Endothelial cell of umbilical vein (primary cell): Measurements from ENCODE around the gene HSDL2. TPM values are rescaled to one million over a fixed set of nuclear protein-coding genes. Genes with fewer than 3 reads are reported as not detected.

Source experiments
- BruUV-seq: library from RNA; stranded (reverse); fragments of 400-500 nt; replicated peaks from 2 replicates; lab custom pipeline; 2021; lab: Mats Ljungman, UMichigan
- CTCF ChIA-PET: fragments of 300-600, 350-600 bp; sonication (Branson Sonifier 250); formaldehyde crosslinking; loops from one replicate; lab custom pipeline; 2021; ENCODE audit warnings: antibody characterized with exemption, inconsistent platforms; lab: Charles Lee
- POLR2A ChIA-PET: fragments of 300-600, 350-600 bp; sonication (Branson Sonifier 250); formaldehyde crosslinking; loops from one replicate; lab custom pipeline; 2021; ENCODE audit warnings: antibody characterized with exemption, inconsistent platforms; lab: Charles Lee
- DNase-seq: peaks from one replicate; pipeline ENCODE4 v3.0.0-alpha.2; 2011; ENCODE audit warnings: low read depth, low spot score
- FAIRE-seq: peaks from 2 replicates; lab custom pipeline; 2011; peaks lifted over from hg19 to GRCh38; lab: Jason Lieb, UNC
- H2AFZ ChIP-seq: 2 replicates; pipeline ENCODE4 v1.6.0; 2012; ENCODE audit warnings: low read depth, low read length, control low read depth, inconsistent platforms
- H3K27ac ChIP-seq: 2 replicates; pipeline ENCODE4 v1.5.1; 2011; ENCODE audit warnings: low read depth, mild to moderate bottlenecking, control low read depth, low read length, moderate library complexity; ENCODE audit not compliant: insufficient read depth
- H3K27me3 ChIP-seq, 2 experiments: 2 replicates each; pipeline versions ENCODE4 v1.6.0 to v1.6.1; 2011; ENCODE audit warnings: low read length in 2 of 2, mixed read lengths in 1 of 2; ENCODE audit not compliant: control insufficient read depth in 2 of 2, insufficient read depth in 2 of 2
- H3K36me3 ChIP-seq, 2 experiments: 2 replicates in 1 of 2; 3 replicates in 1 of 2; pipeline ENCODE4 v1.5.1; 2011; ENCODE audit warnings: low read length in 2 of 2, mild to moderate bottlenecking in 1 of 2, moderate library complexity in 1 of 2; ENCODE audit not compliant: control insufficient read depth in 2 of 2, insufficient read depth in 2 of 2; ENCODE audit errors: extremely low read depth in 1 of 2
- H3K4me1 ChIP-seq: 3 replicates; pipeline ENCODE4 v1.5.1; 2011; ENCODE audit warnings: mild to moderate bottlenecking, low read length; ENCODE audit not compliant: control insufficient read depth, insufficient read depth; ENCODE audit errors: extremely low read depth
- H3K4me2 ChIP-seq: 2 replicates; pipeline ENCODE4 v1.6.1; 2011; ENCODE audit warnings: low read length, control low read depth, mixed read lengths; ENCODE audit not compliant: insufficient read depth
- H3K4me3 ChIP-seq, 3 experiments: fragments of 200-600 bp in 1 of 3; sonication (generic), shearing (Covaris generic) in 1 of 3; replicated peaks in 1 of 3; 2 replicates each; pipeline ENCODE4 v1.5.1; 2011 to 2016; ENCODE audit warnings: control low read depth in 3 of 3, low read length in 3 of 3, mild to moderate bottlenecking in 2 of 3, inconsistent platforms in 1 of 3, low read depth in 1 of 3, moderate library complexity in 1 of 3; ENCODE audit not compliant: insufficient read depth in 1 of 3
- H3K79me2 ChIP-seq: 2 replicates; pipeline ENCODE4 v1.6.0; 2012; ENCODE audit warnings: low read length, inconsistent platforms; ENCODE audit not compliant: control insufficient read depth, insufficient read depth
- H3K9ac ChIP-seq: replicated peaks from 2 replicates; pipeline ENCODE3; 2011; ENCODE audit warnings: low read length, control low read depth; ENCODE audit not compliant: insufficient read depth; ENCODE audit errors: extremely low read depth
- H3K9me1 ChIP-seq: replicated peaks from 3 replicates; pipeline ENCODE4 v1.6.0; 2011; ENCODE audit warnings: mild to moderate bottlenecking, low read length; ENCODE audit not compliant: control insufficient read depth, insufficient read depth; ENCODE audit errors: extremely low read depth
- H3K9me3 ChIP-seq: replicated peaks from 2 replicates; pipeline ENCODE4 v1.5.1; 2012; ENCODE audit warnings: low read length, inconsistent platforms; ENCODE audit not compliant: control insufficient read depth, insufficient read depth
- H4K20me1 ChIP-seq: replicated peaks from 2 replicates; pipeline ENCODE3; 2011; ENCODE audit warnings: mild to moderate bottlenecking, low read length; ENCODE audit not compliant: control insufficient read depth, insufficient read depth; ENCODE audit errors: extremely low read depth
- EZH2 ChIP-seq: IDR thresholded peaks from 2 replicates; pipeline ENCODE4 v1.6.1; 2012; ENCODE audit warnings: borderline replicate concordance, low read depth, mild to moderate bottlenecking, moderate library complexity, low read length, inconsistent platforms; ENCODE audit not compliant: severe bottlenecking
- FOS ChIP-seq: IDR thresholded peaks from 2 replicates; pipeline ENCODE4 v1.6.1; 2011; ENCODE audit warnings: mild to moderate bottlenecking, low read length, moderate library complexity, borderline replicate concordance; ENCODE audit not compliant: insufficient read depth
- GATA2 ChIP-seq: IDR thresholded peaks from 2 replicates; pipeline ENCODE4 v1.7.0; 2011; ENCODE audit warnings: low read depth, mild to moderate bottlenecking, moderate library complexity, mixed read lengths, low read length; ENCODE audit not compliant: insufficient read length, insufficient read depth
- JUN ChIP-seq: IDR thresholded peaks from 2 replicates; pipeline ENCODE4 v1.6.1; 2011; ENCODE audit warnings: borderline replicate concordance, low read depth; ENCODE audit not compliant: insufficient read length, insufficient read depth
- MYC ChIP-seq: IDR thresholded peaks from one replicate; pipeline ENCODE4 v1.6.1; 2011; ENCODE audit warnings: mild to moderate bottlenecking, low read depth, low read length
- POLR2A ChIP-seq: IDR thresholded peaks from 2 replicates; pipeline ENCODE4 v1.6.1; 2012; ENCODE audit warnings: low read depth, mild to moderate bottlenecking, control low read depth, low read length
- POLR2AphosphoS5 ChIP-seq: IDR thresholded peaks from 2 replicates; pipeline ENCODE4 v1.6.1; 2012; ENCODE audit warnings: low read depth, mild to moderate bottlenecking, control low read depth, low read length, moderate library complexity; ENCODE audit not compliant: insufficient read depth
- dilution Hi-C: fragments of 300-500 bp; cut with MboI; formaldehyde crosslinking; loops from one replicate; pipeline ENCODE4 v1.15.0; 2019; ENCODE audit warnings: low sequenced_read_pairs; ENCODE audit not compliant: extremely low pct_ligation_motif_present
- intact Hi-C: fragments of 100-400 bp; cut with micrococcal nuclease; formaldehyde crosslinking; loops from one replicate; pipeline ENCODE4 v1.10.0; 2022
- polyA plus RNA-seq, 4 experiments: library from polyadenylated mRNA; depleted of rRNA in 3 of 4; stranded (reverse) in 3 of 4; unstranded in 1 of 4; fragments of >200 nt; gene quantifications; 2 replicates each; pipeline versions ENCODE4 v1.2.1 to v1.2.3, GENCODE V29; 2011 to 2012; ENCODE audit warnings: missing spikeins in 1 of 4
- total RNA-seq: library from RNA; stranded (reverse); gene quantifications from 2 replicates; pipeline ENCODE4 v1.2.3, GENCODE V29; 2021
- TF ChIP-seq, protein P1 (sequence below), 2 donors: IDR thresholded peaks; 1 replicate in 1 of 2; 2 replicates in 1 of 2; pipeline ENCODE4 v1.5.1; 2011; ENCODE audit warnings: low read length in 2 of 2, mild to moderate bottlenecking in 2 of 2, moderate library complexity in 2 of 2, control low read depth in 1 of 2, inconsistent platforms in 1 of 2, low read depth in 1 of 2; ENCODE audit not compliant: insufficient read depth in 1 of 2; ENCODE audit errors: extremely low read depth in 1 of 2
- TF ChIP-seq, protein P2 (sequence below): IDR thresholded peaks from 2 replicates; pipeline ENCODE4 v1.6.1; 2011; ENCODE audit not compliant: insufficient read depth, insufficient read length

The HSDL2 gene
- total and polyA plus RNA-seq, 2 donors (not counting 3 experiments of a cell fraction or from before 2014, with no cell fraction given): 5.6 to 22.1 TPM

DNA sequence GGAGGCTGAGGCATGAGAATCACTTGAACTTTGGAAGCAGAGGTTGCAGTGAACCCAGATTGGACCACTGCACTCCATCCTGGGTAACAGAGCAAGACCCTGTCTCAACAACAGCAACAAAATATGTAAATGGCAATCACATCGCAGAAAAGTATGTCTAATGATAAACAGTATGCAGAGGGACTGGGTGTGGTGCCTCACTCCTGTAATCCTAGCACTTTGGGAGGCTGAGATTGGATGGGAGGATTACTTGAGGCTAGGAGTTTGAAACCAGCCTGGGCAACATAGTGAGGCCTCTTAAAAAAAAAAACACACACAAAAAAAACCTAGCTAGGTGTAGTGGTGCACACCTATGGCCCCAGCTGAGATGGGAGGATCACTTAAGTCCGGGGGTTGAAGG, 40.3 kb downstream of the HSDL2 start:
- Histone ChIP-seq H3K4me3 (no peak overlapping the region), H2AFZ (no peak overlapping the region), H3K36me3 (no peaks in the 10 kb centered on the region), H3K9me3 (no peaks in the 10 kb centered on the region), H3K9ac (no peak overlapping the region), H3K27ac (no peak overlapping the region), H3K4me1 (no peaks in the 10 kb centered on the region), H3K4me2 (no peak overlapping the region), H4K20me1 (no peaks in the 10 kb centered on the region), H3K79me2 (no peaks in the 10 kb centered on the region), H3K9me1 (no peaks in the 10 kb centered on the region), H3K27me3 (no peaks in the 10 kb centered on the region)
- ChIA-PET POLR2A (no interaction called here), CTCF (no interaction called here)
- dilution Hi-C loops: no loop called here
- FAIRE-seq (no peak), DNase-seq (no peak)
- intact Hi-C loops: no loop called here
- BruUV-seq: no TSS peak
- TF ChIP-seq, protein P1, sequence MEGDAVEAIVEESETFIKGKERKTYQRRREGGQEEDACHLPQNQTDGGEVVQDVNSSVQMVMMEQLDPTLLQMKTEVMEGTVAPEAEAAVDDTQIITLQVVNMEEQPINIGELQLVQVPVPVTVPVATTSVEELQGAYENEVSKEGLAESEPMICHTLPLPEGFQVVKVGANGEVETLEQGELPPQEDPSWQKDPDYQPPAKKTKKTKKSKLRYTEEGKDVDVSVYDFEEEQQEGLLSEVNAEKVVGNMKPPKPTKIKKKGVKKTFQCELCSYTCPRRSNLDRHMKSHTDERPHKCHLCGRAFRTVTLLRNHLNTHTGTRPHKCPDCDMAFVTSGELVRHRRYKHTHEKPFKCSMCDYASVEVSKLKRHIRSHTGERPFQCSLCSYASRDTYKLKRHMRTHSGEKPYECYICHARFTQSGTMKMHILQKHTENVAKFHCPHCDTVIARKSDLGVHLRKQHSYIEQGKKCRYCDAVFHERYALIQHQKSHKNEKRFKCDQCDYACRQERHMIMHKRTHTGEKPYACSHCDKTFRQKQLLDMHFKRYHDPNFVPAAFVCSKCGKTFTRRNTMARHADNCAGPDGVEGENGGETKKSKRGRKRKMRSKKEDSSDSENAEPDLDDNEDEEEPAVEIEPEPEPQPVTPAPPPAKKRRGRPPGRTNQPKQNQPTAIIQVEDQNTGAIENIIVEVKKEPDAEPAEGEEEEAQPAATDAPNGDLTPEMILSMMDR (IDR thresholded peaks at IDR 0.05; ENCODE audit: extremely low read depth in 1 of 2, insufficient read depth in 1 of 2, low read depth in 1 of 2, low read length in 2 of 2): no peak
- no peak for TF ChIP-seq FOS
- no peak for TF ChIP-seq MYC
- TF ChIP-seq JUN: no peak
- TF ChIP-seq, protein P2, sequence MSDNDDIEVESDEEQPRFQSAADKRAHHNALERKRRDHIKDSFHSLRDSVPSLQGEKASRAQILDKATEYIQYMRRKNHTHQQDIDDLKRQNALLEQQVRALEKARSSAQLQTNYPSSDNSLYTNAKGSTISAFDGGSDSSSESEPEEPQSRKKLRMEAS: no peak
- TF ChIP-seq POLR2A: no peak

DNA sequence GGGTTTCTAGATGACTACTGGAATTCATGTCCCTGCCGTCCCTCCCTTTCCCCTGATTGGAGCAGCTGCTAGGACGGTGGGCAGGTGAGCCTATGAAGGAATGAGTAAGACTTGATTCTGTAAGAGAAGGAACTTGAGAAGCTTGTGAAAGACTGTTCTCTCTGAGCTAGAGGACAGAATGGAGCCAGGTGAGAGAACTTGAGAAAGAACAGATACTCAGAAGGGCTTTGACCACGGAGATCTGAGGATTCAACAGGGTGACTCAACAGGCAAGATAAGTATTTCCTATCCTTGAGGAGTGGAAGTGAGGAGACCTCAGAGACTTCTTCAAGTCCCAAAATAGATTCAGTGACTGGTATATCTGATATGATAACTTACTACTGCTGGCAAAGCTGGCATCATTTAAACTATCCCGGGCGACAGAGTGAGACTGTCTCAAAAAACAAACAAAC, 41.9 kb downstream of the HSDL2 start:
- H3K27ac ChIP-seq: no peak overlapping the region
- TF ChIP-seq POLR2AphosphoS5: no peak
- no peak for TF ChIP-seq JUN
- no peak for TF ChIP-seq MYC
- TF ChIP-seq, protein P1 (IDR thresholded peaks at IDR 0.05; ENCODE audit: extremely low read depth in 1 of 2, insufficient read depth in 1 of 2, low read depth in 1 of 2, low read length in 2 of 2): no peak
- TF ChIP-seq GATA2: no peak
- no peak for TF ChIP-seq POLR2A
- TF ChIP-seq, protein P2: no peak
- no peak for TF ChIP-seq EZH2
- TF ChIP-seq FOS: no peak

More for the DNA sequence above, 41.9 kb downstream of the HSDL2 start:
- Histone ChIP-seq H3K36me3 (no peaks in the 10 kb centered on the region), H3K4me1 (no peaks in the 10 kb centered on the region), H2AFZ (no peak overlapping the region), H3K4me2 (no peak overlapping the region), H3K4me3 (no peak overlapping the region), H3K9ac (no peak overlapping the region), H3K9me3 (no peaks in the 10 kb centered on the region), H4K20me1 (no peaks in the 10 kb centered on the region), H3K27me3 (no peaks in the 10 kb centered on the region), H3K79me2 (no peaks in the 10 kb centered on the region), H3K9me1 (no peaks in the 10 kb centered on the region)
- FAIRE-seq (no peak), DNase-seq (no peak)
- no TSS peak for BruUV-seq
- POLR2A ChIA-PET: no interaction called here
- intact Hi-C loops: no loop called here
- dilution Hi-C loops: no loop called here
- CTCF ChIA-PET: no interaction called here
